Measurements from ENCODE around the gene KLK8.
"Not testable (repeated sequence)": the region's sequence is repeated elsewhere in the genome, so short reads cannot be mapped to it uniquely, and the experiment has no call there.

KLK8 gene

GRCh38 chr19:50981587-50982146 is 19.7 kb downstream of the KLK8 start:
- DNase-seq: no peak

- no peak for DNase-seq
Observed at GRCh38 chr19:50980208-50980607, 21.2 kb downstream of the KLK8 start.

GRCh38 chr19:50979758-50980157 is 21.6 kb downstream of the KLK8 start:
- DNase-seq: no peak

- no peak for DNase-seq
Observed at GRCh38 chr19:50978772-50979390, 22.5 kb downstream of the KLK8 start.

- DNase-seq: no peak
Observed at GRCh38 chr19:50977626-50978025, 23.8 kb downstream of the KLK8 start.

- DNase-seq: no peak
Observed at GRCh38 chr19:50975766-50976165, 25.6 kb downstream of the KLK8 start.

GRCh38 chr19:50974702-50975556 is 26.5 kb downstream of the KLK8 start:
- no peak for DNase-seq

- DNase-seq: no peak
Observed at GRCh38 chr19:50972795-50973376, 28.5 kb downstream of the KLK8 start.

- DNase-seq: not testable (repeated sequence)
Observed at GRCh38 chr19:50969810-50970209, 31.6 kb downstream of the KLK8 start.

- DNase-seq: no peak
Observed at GRCh38 chr19:50969413-50969760, 32.0 kb downstream of the KLK8 start, which contains the start of gene KLK6. KLK6 (minus strand) TSS chr19:50969591; CDS start chr19:50968104, 1,487 bp downstream.

- no peak for DNase-seq
Observed at GRCh38 chr19:50968716-50969412, 32.5 kb downstream of the KLK8 start.

GRCh38 chr19:50967929-50968715 is 33.3 kb downstream of the KLK8 start:
- DNase-seq: no peak

GRCh38 chr19:50964266-50964665 is 37.1 kb downstream of the KLK8 start:
- DNase-seq: no peak

- DNase-seq: no peak
Observed at GRCh38 chr19:50963381-50963780, 38.0 kb downstream of the KLK8 start.

- DNase-seq: no peak
Observed at GRCh38 chr19:50962245-50962644, 39.2 kb downstream of the KLK8 start.

- no peak for DNase-seq
Observed at GRCh38 chr19:50959731-50960500, 41.5 kb downstream of the KLK8 start.

- DNase-seq: no peak
Observed at GRCh38 chr19:50957587-50957986, 43.8 kb downstream of the KLK8 start.

GRCh38 chr19:50952910-50953309 is 48.5 kb downstream of the KLK8 start, which contains the start of gene KLK5:
KLK5 (minus strand) TSS chr19:50953038; CDS start chr19:50952657, 381 bp downstream.
- no peak for DNase-seq

GRCh38 chr19:50949861-50950260 is 51.5 kb downstream of the KLK8 start:
- no peak for DNase-seq

GRCh38 chr19:50947123-50947522 is 54.3 kb downstream of the KLK8 start:
- DNase-seq: no peak
